ENCODE results near the gene PLEKHF1.

DNA sequence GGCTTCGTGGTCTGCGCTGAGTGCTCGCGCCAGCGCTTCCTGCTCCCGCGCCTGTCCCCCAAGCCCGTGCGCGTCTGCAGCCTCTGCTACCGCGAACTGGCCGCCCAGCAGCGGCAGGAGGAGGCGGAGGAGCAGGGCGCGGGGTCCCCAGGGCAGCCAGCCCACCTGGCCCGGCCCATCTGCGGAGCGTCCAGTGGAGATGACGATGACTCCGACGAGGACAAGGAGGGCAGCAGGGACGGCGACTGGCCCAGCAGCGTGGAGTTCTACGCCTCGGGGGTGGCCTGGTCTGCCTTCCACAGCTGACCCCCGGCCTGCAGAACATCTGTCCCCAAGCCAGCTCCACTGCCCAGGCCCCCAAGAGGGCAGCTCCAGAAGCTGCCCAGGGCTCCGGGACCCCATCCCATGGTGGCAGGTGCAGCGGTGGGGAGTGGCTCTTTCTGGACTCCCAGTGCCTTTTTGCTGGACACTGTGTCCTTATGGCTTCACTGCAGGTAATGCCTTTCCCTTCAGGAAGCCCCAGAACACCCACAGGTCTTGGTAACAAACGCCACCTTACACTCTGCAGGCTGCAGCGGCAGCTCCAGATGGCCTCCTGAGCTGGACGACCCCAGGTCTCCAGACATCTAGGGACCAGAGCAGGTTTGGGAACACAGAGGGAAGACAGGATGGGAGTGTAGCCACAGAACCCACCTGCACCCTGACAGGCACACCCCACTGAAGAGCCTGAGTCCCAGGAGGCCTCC lies 9.3 kb downstream of the PLEKHF1 start:
- no peak for TF ChIP-seq POLR2A (IDR thresholded peaks at IDR 0.05)
- TF ChIP-seq, protein P1, sequence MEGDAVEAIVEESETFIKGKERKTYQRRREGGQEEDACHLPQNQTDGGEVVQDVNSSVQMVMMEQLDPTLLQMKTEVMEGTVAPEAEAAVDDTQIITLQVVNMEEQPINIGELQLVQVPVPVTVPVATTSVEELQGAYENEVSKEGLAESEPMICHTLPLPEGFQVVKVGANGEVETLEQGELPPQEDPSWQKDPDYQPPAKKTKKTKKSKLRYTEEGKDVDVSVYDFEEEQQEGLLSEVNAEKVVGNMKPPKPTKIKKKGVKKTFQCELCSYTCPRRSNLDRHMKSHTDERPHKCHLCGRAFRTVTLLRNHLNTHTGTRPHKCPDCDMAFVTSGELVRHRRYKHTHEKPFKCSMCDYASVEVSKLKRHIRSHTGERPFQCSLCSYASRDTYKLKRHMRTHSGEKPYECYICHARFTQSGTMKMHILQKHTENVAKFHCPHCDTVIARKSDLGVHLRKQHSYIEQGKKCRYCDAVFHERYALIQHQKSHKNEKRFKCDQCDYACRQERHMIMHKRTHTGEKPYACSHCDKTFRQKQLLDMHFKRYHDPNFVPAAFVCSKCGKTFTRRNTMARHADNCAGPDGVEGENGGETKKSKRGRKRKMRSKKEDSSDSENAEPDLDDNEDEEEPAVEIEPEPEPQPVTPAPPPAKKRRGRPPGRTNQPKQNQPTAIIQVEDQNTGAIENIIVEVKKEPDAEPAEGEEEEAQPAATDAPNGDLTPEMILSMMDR (IDR thresholded peaks at IDR 0.05) = no peak
